ENCODE results near the gene TACO1.

Gene TACO1

GRCh38 chr17:63600569-63601438 is at the start of gene TACO1:
TACO1 (plus strand) TSS chr17:63600895; CDS start chr17:63601084, 189 bp downstream.
- DNase-seq (ENCODE audit: low read depth), result peak; percentile 68

GRCh38 chr17:63552211-63552610 is 48.5 kb upstream of the TACO1 start:
- DNase-seq (ENCODE audit: low read depth), result no peak

- DNase-seq (ENCODE audit: low read depth), result no peak
Measured at GRCh38 chr17:63555500-63556156, 45.1 kb upstream of the TACO1 start.

- DNase-seq (ENCODE audit: low read depth), result no peak
Measured at GRCh38 chr17:63557416-63557815, 43.3 kb upstream of the TACO1 start.

- DNase-seq (ENCODE audit: low read depth), result no peak
Measured at GRCh38 chr17:63558441-63558840, 42.3 kb upstream of the TACO1 start.

GRCh38 chr17:63561819-63562218 is 38.9 kb upstream of the TACO1 start:
- DNase-seq (ENCODE audit: low read depth), result no peak

GRCh38 chr17:63563339-63563738 is 37.4 kb upstream of the TACO1 start:
- no peak for DNase-seq (ENCODE audit: low read depth)

GRCh38 chr17:63564562-63564961 is 36.1 kb upstream of the TACO1 start:
- DNase-seq (ENCODE audit: low read depth), result no peak

- no peak for DNase-seq (ENCODE audit: low read depth)
Measured at GRCh38 chr17:63567229-63567628, 33.5 kb upstream of the TACO1 start.

- DNase-seq (ENCODE audit: low read depth), result no peak
Measured at GRCh38 chr17:63568563-63568962, 32.1 kb upstream of the TACO1 start.

- DNase-seq (ENCODE audit: low read depth), result no peak
Measured at GRCh38 chr17:63571632-63572310, 28.9 kb upstream of the TACO1 start.

GRCh38 chr17:63573634-63574033 is 27.1 kb upstream of the TACO1 start:
- no peak for DNase-seq (ENCODE audit: low read depth)

GRCh38 chr17:63578027-63578768 is 22.5 kb upstream of the TACO1 start:
- no peak for DNase-seq (ENCODE audit: low read depth)

- DNase-seq (ENCODE audit: low read depth), result no peak
Measured at GRCh38 chr17:63578769-63579111, 22.0 kb upstream of the TACO1 start.

GRCh38 chr17:63579633-63580032 is 21.1 kb upstream of the TACO1 start:
- DNase-seq (ENCODE audit: low read depth), result no peak

- DNase-seq (ENCODE audit: low read depth), result no peak
Measured at GRCh38 chr17:63587770-63588169, 12.9 kb upstream of the TACO1 start.

- no peak for DNase-seq (ENCODE audit: low read depth)
Measured at GRCh38 chr17:63588797-63589196, 11.9 kb upstream of the TACO1 start.

- DNase-seq (ENCODE audit: low read depth), result no peak
Measured at GRCh38 chr17:63589646-63590045, 11.0 kb upstream of the TACO1 start.

- DNase-seq (ENCODE audit: low read depth), result no peak
Measured at GRCh38 chr17:63592797-63593196, 7.9 kb upstream of the TACO1 start.

- no peak for DNase-seq (ENCODE audit: low read depth)
Measured at GRCh38 chr17:63595132-63595531, 5.6 kb upstream of the TACO1 start.

GRCh38 chr17:63596856-63597586 is 3.7 kb upstream of the TACO1 start:
- no peak for DNase-seq (ENCODE audit: low read depth)

GRCh38 chr17:63598281-63598680 is 2.4 kb upstream of the TACO1 start:
- no peak for DNase-seq (ENCODE audit: low read depth)

Data from activated gamma-delta T cell treated with anti-CD3 and anti-CD28 coated beads, Interleukin-2, amount 50 U/mL, for 16 hours (primary cell).